ENCODE data around the gene COL9A3. TPM values are rescaled to one million over a fixed set of nuclear protein-coding genes. Genes with fewer than 3 reads are reported as not detected.
A peak's percentile ranks its signal among the peaks of the same experiment; 100 is the strongest.

The COL9A3 gene
- total RNA-seq, 1 donor from 2014 or later = 576 TPM

DNA sequence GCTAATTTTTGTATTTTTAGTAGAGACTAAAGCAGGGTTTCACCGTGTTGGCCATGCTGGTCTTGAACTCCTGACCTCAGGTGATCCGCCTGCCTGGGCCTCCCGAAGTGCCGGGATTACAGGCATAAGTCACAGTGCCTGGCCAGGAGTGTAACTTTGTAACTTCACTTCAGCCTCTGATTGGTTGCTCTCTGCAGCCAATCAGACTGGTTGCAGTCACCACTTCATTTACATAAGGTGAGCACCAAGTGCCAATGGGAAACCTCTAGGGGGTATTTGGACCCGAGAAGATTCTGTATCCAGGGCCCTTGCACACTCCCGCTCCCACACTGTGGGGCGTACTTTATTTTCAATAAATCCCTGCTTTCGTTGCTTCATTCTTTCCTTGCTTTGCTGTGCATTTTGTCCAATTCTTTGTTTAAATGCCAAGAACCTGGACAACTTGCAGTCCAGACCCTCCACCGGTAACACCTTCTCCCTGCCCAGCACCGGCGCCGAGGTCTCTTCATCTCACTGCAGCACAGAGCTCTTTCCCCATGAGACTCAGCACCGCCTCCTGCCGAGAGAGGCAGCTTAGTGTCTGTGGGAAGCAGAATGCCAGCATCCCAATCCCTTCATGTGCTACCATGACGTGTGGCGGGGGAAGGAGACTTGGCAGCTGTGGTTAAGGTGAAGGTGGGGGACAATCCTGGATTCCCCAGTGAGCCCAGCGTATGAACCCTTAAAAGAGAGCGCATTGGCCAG is 34.5 kb upstream of the COL9A3 start:
- Mint-ChIP-seq H3K27ac (peak overlapping the region; percentile 90), H3K4me3 (no peak overlapping the region), H3K4me1 (peaks cover 33% of the 10 kb centered on the region), H3K27me3 (ENCODE audit: low read depth) (no peaks in the 10 kb centered on the region), H3K36me3 (no peaks in the 10 kb centered on the region), H3K9me3 (no peaks in the 10 kb centered on the region)
- TF ChIP-seq, protein P1, sequence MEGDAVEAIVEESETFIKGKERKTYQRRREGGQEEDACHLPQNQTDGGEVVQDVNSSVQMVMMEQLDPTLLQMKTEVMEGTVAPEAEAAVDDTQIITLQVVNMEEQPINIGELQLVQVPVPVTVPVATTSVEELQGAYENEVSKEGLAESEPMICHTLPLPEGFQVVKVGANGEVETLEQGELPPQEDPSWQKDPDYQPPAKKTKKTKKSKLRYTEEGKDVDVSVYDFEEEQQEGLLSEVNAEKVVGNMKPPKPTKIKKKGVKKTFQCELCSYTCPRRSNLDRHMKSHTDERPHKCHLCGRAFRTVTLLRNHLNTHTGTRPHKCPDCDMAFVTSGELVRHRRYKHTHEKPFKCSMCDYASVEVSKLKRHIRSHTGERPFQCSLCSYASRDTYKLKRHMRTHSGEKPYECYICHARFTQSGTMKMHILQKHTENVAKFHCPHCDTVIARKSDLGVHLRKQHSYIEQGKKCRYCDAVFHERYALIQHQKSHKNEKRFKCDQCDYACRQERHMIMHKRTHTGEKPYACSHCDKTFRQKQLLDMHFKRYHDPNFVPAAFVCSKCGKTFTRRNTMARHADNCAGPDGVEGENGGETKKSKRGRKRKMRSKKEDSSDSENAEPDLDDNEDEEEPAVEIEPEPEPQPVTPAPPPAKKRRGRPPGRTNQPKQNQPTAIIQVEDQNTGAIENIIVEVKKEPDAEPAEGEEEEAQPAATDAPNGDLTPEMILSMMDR (IDR thresholded peaks at IDR 0.05; ENCODE audit: unreplicated experiment) = no peak
- DNase-seq (ENCODE audit: low spot score in 2 of 2, unreplicated experiment in 2 of 2) = no peak

- no peak for DNase-seq (ENCODE audit: low spot score in 2 of 2, unreplicated experiment in 2 of 2)
- peaks cover 39% of the 10 kb centered on the region for H3K4me1 Mint-ChIP-seq
- no peaks in the 10 kb centered on the region for H3K9me3 Mint-ChIP-seq
- TF ChIP-seq, protein P1 (IDR thresholded peaks at IDR 0.05; ENCODE audit: unreplicated experiment) = no peak
- H3K4me3 Mint-ChIP-seq = no peak overlapping the region
- H3K36me3 Mint-ChIP-seq = no peaks in the 10 kb centered on the region
- no peaks in the 10 kb centered on the region for H3K27me3 Mint-ChIP-seq (ENCODE audit: low read depth)
- H3K27ac Mint-ChIP-seq = peak overlapping the region; percentile 90
Observed at GRCh38 chr20:62782893-62783278, 34.0 kb upstream of the COL9A3 start.

DNA sequence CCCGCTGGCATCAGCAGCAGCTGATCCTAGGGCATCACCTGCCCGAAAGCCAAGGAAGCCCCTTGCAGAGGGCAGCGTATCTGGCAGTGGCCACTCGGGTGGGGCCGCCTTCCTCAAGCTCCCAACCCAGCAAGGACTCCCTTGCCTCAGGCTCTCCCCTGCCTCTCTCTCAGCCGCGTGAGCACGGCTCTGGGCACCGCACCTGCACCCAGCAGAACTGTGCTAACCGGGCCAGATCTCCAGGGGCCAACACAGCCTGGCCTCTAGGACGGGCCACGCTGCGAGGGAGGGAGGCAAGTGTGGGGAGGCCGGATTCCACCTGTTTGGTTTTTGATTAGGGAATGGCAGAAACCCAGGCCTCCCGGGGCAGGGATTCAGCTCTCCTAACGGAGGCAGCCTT is 32.4 kb upstream of the COL9A3 start:
- TF ChIP-seq, protein P1 (IDR thresholded peaks at IDR 0.05; ENCODE audit: unreplicated experiment) = no peak

GRCh38 chr20:62785393-62785792 is 31.5 kb upstream of the COL9A3 start:
- Mint-ChIP-seq H3K9me3 (no peaks in the 10 kb centered on the region), H3K4me3 (peak overlapping the region; percentile 3), H3K36me3 (no peaks in the 10 kb centered on the region), H3K27ac (peak overlapping the region; percentile 95), H3K4me1 (peaks cover 41% of the 10 kb centered on the region), H3K27me3 (ENCODE audit: low read depth) (no peaks in the 10 kb centered on the region)
- no peak for DNase-seq (ENCODE audit: low spot score in 2 of 2, unreplicated experiment in 2 of 2)
- TF ChIP-seq, protein P1 (IDR thresholded peaks at IDR 0.05; ENCODE audit: unreplicated experiment) = no peak

More for the DNA sequence above, 32.4 kb upstream of the COL9A3 start:
- H3K27me3 Mint-ChIP-seq (ENCODE audit: low read depth) = no peaks in the 10 kb centered on the region
- H3K4me1 Mint-ChIP-seq = peaks cover 41% of the 10 kb centered on the region
- peak overlapping the region; percentile 66 for H3K27ac Mint-ChIP-seq
- H3K4me3 Mint-ChIP-seq = no peak overlapping the region
- no peak for DNase-seq (ENCODE audit: low spot score in 2 of 2, unreplicated experiment in 2 of 2)
- H3K9me3 Mint-ChIP-seq = no peaks in the 10 kb centered on the region
- no peaks in the 10 kb centered on the region for H3K36me3 Mint-ChIP-seq

- Mint-ChIP-seq H3K4me3 (no peak overlapping the region), H3K27me3 (ENCODE audit: low read depth) (no peaks in the 10 kb centered on the region), H3K4me1 (peaks cover 42% of the 10 kb centered on the region), H3K36me3 (no peaks in the 10 kb centered on the region), H3K9me3 (no peaks in the 10 kb centered on the region), H3K27ac (peak overlapping the region; percentile 95)
- no peak for DNase-seq (ENCODE audit: low spot score in 2 of 2, unreplicated experiment in 2 of 2)
- TF ChIP-seq, protein P1 (IDR thresholded peaks at IDR 0.05; ENCODE audit: unreplicated experiment) = no peak
Observed at GRCh38 chr20:62786157-62786556, 30.7 kb upstream of the COL9A3 start.

Data from mesothelial cell of epicardium (in vitro differentiated cells).